ENCODE data around the gene SSH2.

DNA sequence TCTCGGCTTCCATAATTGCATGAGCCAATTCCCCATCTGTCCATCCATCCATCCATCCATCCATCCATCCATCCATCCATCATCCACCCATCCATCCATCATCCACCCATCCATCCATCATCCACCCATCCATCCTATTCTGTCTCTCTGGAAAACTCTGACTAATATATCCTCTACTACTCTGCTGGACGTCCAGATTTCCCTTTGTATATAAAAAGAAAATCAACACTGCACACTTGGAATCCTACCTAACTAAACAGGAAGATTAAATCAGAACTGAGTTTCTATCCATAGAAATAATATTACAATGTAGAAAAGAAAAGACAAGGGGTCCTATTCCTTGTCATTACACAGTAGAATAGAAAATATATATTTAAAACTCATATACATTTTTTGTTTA, 157.0 kb downstream of the SSH2 start:
- TF ChIP-seq, protein P1, sequence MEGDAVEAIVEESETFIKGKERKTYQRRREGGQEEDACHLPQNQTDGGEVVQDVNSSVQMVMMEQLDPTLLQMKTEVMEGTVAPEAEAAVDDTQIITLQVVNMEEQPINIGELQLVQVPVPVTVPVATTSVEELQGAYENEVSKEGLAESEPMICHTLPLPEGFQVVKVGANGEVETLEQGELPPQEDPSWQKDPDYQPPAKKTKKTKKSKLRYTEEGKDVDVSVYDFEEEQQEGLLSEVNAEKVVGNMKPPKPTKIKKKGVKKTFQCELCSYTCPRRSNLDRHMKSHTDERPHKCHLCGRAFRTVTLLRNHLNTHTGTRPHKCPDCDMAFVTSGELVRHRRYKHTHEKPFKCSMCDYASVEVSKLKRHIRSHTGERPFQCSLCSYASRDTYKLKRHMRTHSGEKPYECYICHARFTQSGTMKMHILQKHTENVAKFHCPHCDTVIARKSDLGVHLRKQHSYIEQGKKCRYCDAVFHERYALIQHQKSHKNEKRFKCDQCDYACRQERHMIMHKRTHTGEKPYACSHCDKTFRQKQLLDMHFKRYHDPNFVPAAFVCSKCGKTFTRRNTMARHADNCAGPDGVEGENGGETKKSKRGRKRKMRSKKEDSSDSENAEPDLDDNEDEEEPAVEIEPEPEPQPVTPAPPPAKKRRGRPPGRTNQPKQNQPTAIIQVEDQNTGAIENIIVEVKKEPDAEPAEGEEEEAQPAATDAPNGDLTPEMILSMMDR (IDR thresholded peaks at IDR 0.05; ENCODE audit: borderline replicate concordance, extremely low read depth, low read length, poor library complexity, severe bottlenecking), result no peak
- no peak for TF ChIP-seq EZH2 (IDR thresholded peaks at IDR 0.05; ENCODE audit: borderline replicate concordance, low read depth, low read length, severe bottlenecking)
